Spleen (tissue), 7 donors: Measurements from ENCODE around the gene CSHL1.
"Not testable (repeated sequence)": the region's sequence is repeated elsewhere in the genome, so short reads cannot be mapped to it uniquely, and the experiment has no call there.

Experiments
- CTCF ChIP-seq, 11 experiments: fragments of 200-600 bp in 7 of 11; fragments of 450-650 bp in 4 of 11; sonication (generic) in 4 of 11; IDR thresholded peaks in 8 of 11; conservative IDR thresholded peaks in 3 of 11; 1 replicate in 7 of 11; 2 replicates in 4 of 11; pipeline versions ENCODE4 v1.4.0 to v1.8.0; 2016 to 2021; ENCODE audit warnings: antibody characterized with exemption in 11 of 11, inconsistent platforms in 4 of 11, mild to moderate bottlenecking in 1 of 11
- POLR2A ChIP-seq, 3 donors: fragments of 450-650 bp; IDR thresholded peaks; one replicate each; pipeline ENCODE4 v1.5.1; 2017; ENCODE audit warnings: antibody characterized with exemption in 3 of 3, mild to moderate bottlenecking in 1 of 3
- donor health status: DM: no; HTN: no; CAD: no; lungs with moderate emphysema.
- donor health status: DM: no; HTN: no; CAD: no.
- donor health status: DM: no; HTN: no; CAD: no.

GRCh38 chr17:63881337-63881736 lies 29.7 kb downstream of the CSHL1 start:
- TF ChIP-seq CTCF (IDR thresholded peaks at IDR 0.05 in 8 of 11, conservative IDR thresholded peaks at IDR 0.05 in 3 of 11); POLR2A (IDR thresholded peaks at IDR 0.05): not testable (repeated sequence)
